Measurements from ENCODE around the gene ENDOV. TPM values are rescaled to one million over a fixed set of nuclear protein-coding genes. Genes with fewer than 3 reads are reported as not detected.

Gene ENDOV
- total and polyA plus RNA-seq, 2 of the 13 experiments (the other 11 are each of a cell fraction or from before 2014, with no cell fraction given), result 15.1 to 17.1 TPM

- H3K4me1 ChIP-seq (ENCODE audit: insufficient read depth, low read length), result peaks cover 6% of the 10 kb centered on the region; the same call in 1 of the 2 replicates
- H3K9ac ChIP-seq (ENCODE audit: insufficient read depth, low read depth, low read length), result no peak overlapping the region
- BruUV-seq (replicated peaks), result no TSS peak
- no peak overlapping the region for H3K4me2 ChIP-seq (ENCODE audit: low read depth, low read length)
- peaks cover 6 to 19% of the 10 kb centered on the region in 2 experiments; a peak in 3 of 5 replicates for H3K36me3 ChIP-seq (replicated peaks in 1 of 2; ENCODE audit: control insufficient read depth in 1 of 2, insufficient read depth in 2 of 2, low read length in 2 of 2)
- CTCF ChIA-PET (ENCODE audit: low intra/inter-chr PET ratio, low total read pairs), result no interaction called here
- TF ChIP-seq PBX3 (CRISPR knock-in tag; IDR thresholded peaks at IDR 0.05; ENCODE audit: borderline replicate concordance) (no peak), POLR2A (IDR thresholded peaks at IDR 0.05; ENCODE audit: insufficient read depth in 1 of 2, low read depth in 2 of 2, low read length in 2 of 2) (0 out of 4 replicates have a peak, but pooled peaks of 1 of the 2 experiments have one; percentile 37), ZNF451 (CRISPR knock-in tag; IDR thresholded peaks at IDR 0.05) (no peak), AGO2 (optimal IDR thresholded peaks at IDR 0.05; ENCODE audit: low read depth, low read length) (peak; percentile 69), ZNF44 (CRISPR knock-in tag; IDR thresholded peaks at IDR 0.05) (no peak)
- no peak for FAIRE-seq
- WGBS (ENCODE audit: low lambda C conversion rate), result 89% methylated on average over 17 of the region's 20 CpGs
- in situ Hi-C loops (cut with HindIII; ENCODE audit: extremely low pct_ligation_motif_present, low pct_unique_long_range_greater_than_20kb) (no loop called here), intact Hi-C loops (cut with micrococcal nuclease; ENCODE audit: unreplicated experiment) (no loop called here)
- no peaks in the 10 kb centered on the region for H4K20me1 ChIP-seq (ENCODE audit: insufficient read depth, low read length)
- DNase-seq (ENCODE audit: low spot score), result no peak
- no peak overlapping the region for H3K4me3 ChIP-seq (replicated peaks in 1 of 3; ENCODE audit: insufficient read depth in 1 of 3, low read depth in 2 of 3, low read length in 3 of 3)
- no peaks in the 10 kb centered on the region for H3K9me3 ChIP-seq (ENCODE audit: low read length)
- H3K79me2 ChIP-seq (ENCODE audit: insufficient read depth, low read length), result no peaks in the 10 kb centered on the region
- H2AFZ ChIP-seq (ENCODE audit: low read length), result no peak overlapping the region
- POLR2A ChIA-PET, result no interaction called here
- no peak for ATAC-seq
- no peak overlapping the region for H3K27ac ChIP-seq (ENCODE audit: extremely low read length, insufficient read depth, low read length)
- no peaks in the 10 kb centered on the region for H3K27me3 ChIP-seq (ENCODE audit: control insufficient read depth in 1 of 2, insufficient read depth in 2 of 2, low read length in 2 of 2)
These were observed 6.6 kb downstream of the ENDOV start for GRCh38 chr17:80421381-80422090.

GRCh38 chr17:80422276-80422675 is 7.3 kb downstream of the ENDOV start:
- ATAC-seq, result no peak
- in situ Hi-C loops (cut with HindIII; ENCODE audit: extremely low pct_ligation_motif_present, low pct_unique_long_range_greater_than_20kb), result no loop called here
- CTCF ChIA-PET (ENCODE audit: low intra/inter-chr PET ratio, low total read pairs), result no interaction called here

More at GRCh38 chr17:80422276-80422675, 7.3 kb downstream of the ENDOV start:
- no peak overlapping the region for H3K4me3 ChIP-seq (replicated peaks in 1 of 3; ENCODE audit: insufficient read depth in 1 of 3, low read depth in 2 of 3, low read length in 3 of 3)
- no peaks in the 10 kb centered on the region for H3K9me3 ChIP-seq (ENCODE audit: low read length)
- no TSS peak for BruUV-seq (replicated peaks)
- POLR2A ChIA-PET, result no interaction called here
- no peak overlapping the region for H3K4me2 ChIP-seq (ENCODE audit: low read depth, low read length)
- no peaks in the 10 kb centered on the region for H3K79me2 ChIP-seq (ENCODE audit: insufficient read depth, low read length)
- whole genome bisulfite sequencing (ENCODE audit: low lambda C conversion rate), result 86% methylated on average over 18 of the region's 18 CpGs
- H4K20me1 ChIP-seq (ENCODE audit: insufficient read depth, low read length), result no peaks in the 10 kb centered on the region
- no peak for TF ChIP-seq ZBTB1 (CRISPR knock-in tag; IDR thresholded peaks at IDR 0.05; ENCODE audit: borderline replicate concordance)
- no peak for TF ChIP-seq ZNF644 (CRISPR knock-in tag; IDR thresholded peaks at IDR 0.05; ENCODE audit: low read depth)
- peak; percentile 36 for TF ChIP-seq AGO2 (optimal IDR thresholded peaks at IDR 0.05; ENCODE audit: low read depth, low read length)
- no peak for TF ChIP-seq MIER3 (CRISPR knock-in tag; IDR thresholded peaks at IDR 0.05; ENCODE audit: borderline replicate concordance)
- intact Hi-C loops (cut with micrococcal nuclease; ENCODE audit: unreplicated experiment), result no loop called here
- FAIRE-seq, result no peak
- no peaks in the 10 kb centered on the region for H3K27me3 ChIP-seq (ENCODE audit: control insufficient read depth in 1 of 2, insufficient read depth in 2 of 2, low read length in 2 of 2)
- no peaks in the 10 kb centered on the region for H3K4me1 ChIP-seq (ENCODE audit: insufficient read depth, low read length)
- no peak overlapping the region for H3K9ac ChIP-seq (ENCODE audit: insufficient read depth, low read depth, low read length)
- no peak for DNase-seq (ENCODE audit: low spot score)
- peaks cover 4 to 13% of the 10 kb centered on the region in 2 experiments; a peak in 2 of 5 replicates for H3K36me3 ChIP-seq (replicated peaks in 1 of 2; ENCODE audit: control insufficient read depth in 1 of 2, insufficient read depth in 2 of 2, low read length in 2 of 2)
- no peak overlapping the region for H2AFZ ChIP-seq (ENCODE audit: low read length)
- H3K27ac ChIP-seq (ENCODE audit: extremely low read length, insufficient read depth, low read length), result no peak overlapping the region
